Body of pancreas (tissue), 4 donors: Measurements from ENCODE around the gene CCL22.

Experiments
- POLR2A ChIP-seq, 3 donors: fragments of 450-650 bp; IDR thresholded peaks; one replicate each; pipeline ENCODE4 v1.6.1; 2016; ENCODE audit warnings: antibody characterized with exemption in 3 of 3, mild to moderate bottlenecking in 2 of 3
- TF ChIP-seq, protein P1 (sequence below), 7 experiments: fragments of 450-650 bp in 4 of 7; fragments of 200-600 bp in 3 of 7; sonication (generic) in 3 of 7; IDR thresholded peaks; one replicate each; pipeline ENCODE4 v1.5.1; 2016 to 2019; ENCODE audit warnings: antibody characterized with exemption in 7 of 7

GRCh38 chr16:57335366-57335765 is 23.2 kb upstream of the CCL22 start:
- TF ChIP-seq, protein P1, sequence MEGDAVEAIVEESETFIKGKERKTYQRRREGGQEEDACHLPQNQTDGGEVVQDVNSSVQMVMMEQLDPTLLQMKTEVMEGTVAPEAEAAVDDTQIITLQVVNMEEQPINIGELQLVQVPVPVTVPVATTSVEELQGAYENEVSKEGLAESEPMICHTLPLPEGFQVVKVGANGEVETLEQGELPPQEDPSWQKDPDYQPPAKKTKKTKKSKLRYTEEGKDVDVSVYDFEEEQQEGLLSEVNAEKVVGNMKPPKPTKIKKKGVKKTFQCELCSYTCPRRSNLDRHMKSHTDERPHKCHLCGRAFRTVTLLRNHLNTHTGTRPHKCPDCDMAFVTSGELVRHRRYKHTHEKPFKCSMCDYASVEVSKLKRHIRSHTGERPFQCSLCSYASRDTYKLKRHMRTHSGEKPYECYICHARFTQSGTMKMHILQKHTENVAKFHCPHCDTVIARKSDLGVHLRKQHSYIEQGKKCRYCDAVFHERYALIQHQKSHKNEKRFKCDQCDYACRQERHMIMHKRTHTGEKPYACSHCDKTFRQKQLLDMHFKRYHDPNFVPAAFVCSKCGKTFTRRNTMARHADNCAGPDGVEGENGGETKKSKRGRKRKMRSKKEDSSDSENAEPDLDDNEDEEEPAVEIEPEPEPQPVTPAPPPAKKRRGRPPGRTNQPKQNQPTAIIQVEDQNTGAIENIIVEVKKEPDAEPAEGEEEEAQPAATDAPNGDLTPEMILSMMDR (IDR thresholded peaks at IDR 0.05), result no peak
- no peak for TF ChIP-seq POLR2A (IDR thresholded peaks at IDR 0.05)
